ENCODE measurements around the gene PAX5. TPM values are rescaled to one million over a fixed set of nuclear protein-coding genes. Genes with fewer than 3 reads are reported as not detected.

Gene PAX5
- total RNA-seq, 1 donor from 2014 or later = not detected

GRCh38 chr9:37026931-37027581 is 7.0 kb downstream of the PAX5 start:
- no peak for DNase-seq (ENCODE audit: low spot score)
- intact Hi-C loops (cut with DNase I) = no loop called here

GRCh38 chr9:37026113-37026930 is 7.7 kb downstream of the PAX5 start:
- DNase-seq (ENCODE audit: low spot score) = no peak
- intact Hi-C loops (cut with DNase I) = no loop called here

- DNase-seq (ENCODE audit: low spot score) = no peak
- intact Hi-C loops (cut with DNase I) = no loop called here
Observed at GRCh38 chr9:37025823-37026112, 8.3 kb downstream of the PAX5 start.

- no peak for DNase-seq (ENCODE audit: low spot score)
- intact Hi-C loops (cut with DNase I) = no loop called here
Observed at GRCh38 chr9:37025071-37025822, 8.8 kb downstream of the PAX5 start.

- DNase-seq (ENCODE audit: low spot score) = no peak
- intact Hi-C loops (cut with DNase I) = no loop called here
Observed at GRCh38 chr9:37017546-37017945, 16.5 kb downstream of the PAX5 start.

GRCh38 chr9:37011530-37011929 is 22.5 kb downstream of the PAX5 start:
- no peak for DNase-seq (ENCODE audit: low spot score)
- intact Hi-C loops (cut with DNase I) = no loop called here

GRCh38 chr9:37010976-37011375 is 23.1 kb downstream of the PAX5 start:
- intact Hi-C loops (cut with DNase I) = no loop called here
- DNase-seq (ENCODE audit: low spot score) = no peak

GRCh38 chr9:37010180-37010579 is 23.9 kb downstream of the PAX5 start:
- intact Hi-C loops (cut with DNase I) = no loop called here
- DNase-seq (ENCODE audit: low spot score) = no peak

- no peak for DNase-seq (ENCODE audit: low spot score)
- intact Hi-C loops (cut with DNase I) = no loop called here
Observed at GRCh38 chr9:37007295-37007694, 26.8 kb downstream of the PAX5 start.

- no peak for DNase-seq (ENCODE audit: low spot score)
- intact Hi-C loops (cut with DNase I) = no loop called here
Observed at GRCh38 chr9:37005517-37006140, 28.4 kb downstream of the PAX5 start.

- no peak for DNase-seq (ENCODE audit: low spot score)
Observed at GRCh38 chr9:37004424-37004935, 29.6 kb downstream of the PAX5 start.

GRCh38 chr9:37002413-37003217 is 31.5 kb downstream of the PAX5 start:
- intact Hi-C loops (cut with DNase I) = no loop called here
- no peak for DNase-seq (ENCODE audit: low spot score)

More at GRCh38 chr9:37004424-37004935, 29.6 kb downstream of the PAX5 start:
- intact Hi-C loops (cut with DNase I) = no loop called here

- DNase-seq (ENCODE audit: low spot score) = no peak
- intact Hi-C loops (cut with DNase I) = no loop called here
Observed at GRCh38 chr9:37002036-37002412, 32.0 kb downstream of the PAX5 start.

GRCh38 chr9:37001459-37001858 is 32.6 kb downstream of the PAX5 start:
- no peak for DNase-seq (ENCODE audit: low spot score)
- intact Hi-C loops (cut with DNase I) = no loop called here

GRCh38 chr9:36999728-37000333 is 34.2 kb downstream of the PAX5 start:
- intact Hi-C loops (cut with DNase I) = loop anchor here (5.0 kb wide), 1 partner anchor 262 kb away; no protein-coding TSS in a partner anchor
- DNase-seq (ENCODE audit: low spot score) = no peak

- DNase-seq (ENCODE audit: low spot score) = no peak
- intact Hi-C loops (cut with DNase I) = loop anchor here (5.0 kb wide), 1 partner anchor 265 kb away; no protein-coding TSS in a partner anchor
Observed at GRCh38 chr9:36997414-36997813, 36.7 kb downstream of the PAX5 start.

- intact Hi-C loops (cut with DNase I) = loop anchor here (5.0 kb wide), 1 partner anchor 266 kb away; no protein-coding TSS in a partner anchor
- no peak for DNase-seq (ENCODE audit: low spot score)
Observed at GRCh38 chr9:36996706-36997086, 37.4 kb downstream of the PAX5 start.

GRCh38 chr9:36995927-36996705 is 38.0 kb downstream of the PAX5 start:
- intact Hi-C loops (cut with DNase I) = loop anchor here (5.0 kb wide), 1 partner anchor 266 kb away; no protein-coding TSS in a partner anchor
- no peak for DNase-seq (ENCODE audit: low spot score)

All from cardiac septum (tissue), 1 donor.